Natural killer cell (primary cell): Measurements from ENCODE around the gene C11orf21. TPM values are rescaled to one million over a fixed set of nuclear protein-coding genes. Genes with fewer than 3 reads are reported as not detected.

ENCODE experiments used
- ATAC-seq, 3 donors: fragments of 150-1000 bp in 2 of 3; fragments of 200-7000 bp in 1 of 3; cut with Tn5 transposase; 1 replicate in 1 of 3; 2 replicates in 2 of 3; pipeline ENCODE4 v1.10.0; 2021; ENCODE audit warnings: mild to moderate bottlenecking in 2 of 3, moderate library complexity in 2 of 3
- DNase-seq, 2 donors: peaks; one replicate each; pipeline versions ENCODE4 v3.0.0 to v3.0.0-alpha.2; 2013 to 2021; ENCODE audit warnings: mixed read lengths in 1 of 2
- H3K27ac ChIP-seq: one replicate; pipeline ENCODE4 v1.5.1; 2013; ENCODE audit warnings: mild to moderate bottlenecking, low read length
- H3K27me3 ChIP-seq: one replicate; pipeline ENCODE4 v1.6.1; 2013; ENCODE audit warnings: low read length; ENCODE audit not compliant: control insufficient read depth, insufficient read depth
- H3K36me3 ChIP-seq: one replicate; pipeline ENCODE4 v1.6.1; 2013; ENCODE audit warnings: low read length; ENCODE audit not compliant: control insufficient read depth, insufficient read depth
- H3K4me1 ChIP-seq: one replicate; pipeline ENCODE4 v1.6.1; 2013; ENCODE audit warnings: low read length; ENCODE audit not compliant: control insufficient read depth, insufficient read depth
- H3K4me3 ChIP-seq: one replicate; pipeline ENCODE4 v1.5.1; 2013; ENCODE audit warnings: low read length
- H3K9me3 ChIP-seq: one replicate; pipeline ENCODE4 v1.6.1; 2013; ENCODE audit warnings: low read length; ENCODE audit not compliant: control insufficient read depth, insufficient read depth
- H3K27ac Mint-ChIP-seq, 2 donors: one replicate each; pipeline ENCODE4 v1.8.0; 2022; ENCODE audit warnings: mild to moderate bottlenecking in 2 of 2, mixed read lengths in 2 of 2, moderate library complexity in 1 of 2
- H3K27me3 Mint-ChIP-seq, 2 donors: one replicate each; pipeline ENCODE4 v1.8.0; 2022; ENCODE audit warnings: low read depth in 2 of 2, mixed read lengths in 2 of 2
- H3K36me3 Mint-ChIP-seq: one replicate; pipeline ENCODE4 v1.8.0; 2022; ENCODE audit warnings: mixed read lengths
- H3K4me1 Mint-ChIP-seq, 2 donors: one replicate each; pipeline ENCODE4 v1.8.0; 2022; ENCODE audit warnings: mixed read lengths in 2 of 2
- H3K4me3 Mint-ChIP-seq: one replicate; pipeline ENCODE4 v1.8.0; 2022; ENCODE audit warnings: mild to moderate bottlenecking, moderate library complexity, mixed read lengths
- H3K9me3 Mint-ChIP-seq, 2 donors: one replicate each; pipeline ENCODE4 v1.8.0; 2022; ENCODE audit warnings: mixed read lengths in 2 of 2
- WGBS: methylation state at CpG from one replicate; pipeline ENCODE4 v1.1.7; 2013; ENCODE audit warnings: missing lambda C conversion rate; ENCODE audit not compliant: insufficient coverage; 5-methylcytosine and 5-hydroxymethylcytosine counted together
- intact Hi-C: fragments of 100-400 bp; cut with micrococcal nuclease; formaldehyde crosslinking; loops from one replicate; pipeline ENCODE4 v1.14.2; 2022
- total RNA-seq, 4 donors: library from RNA; stranded (reverse); fragments of 120-200 nt in 1 of 4; gene quantifications; one replicate each; pipeline versions ENCODE4 v1.2.3 to v1.2.4, GENCODE V29; 2013 to 2022
- TF ChIP-seq, protein P1 (sequence below): fragments of 200-600 bp; IDR thresholded peaks from one replicate; pipeline ENCODE4 v1.8.0; 2022; ENCODE audit warnings: antibody characterized with exemption

Gene C11orf21
- total RNA-seq, 3 donors from 2014 or later (not counting 1 experiment from before 2014, with no cell fraction given) = 227 to 325 (median 237) TPM

DNA sequence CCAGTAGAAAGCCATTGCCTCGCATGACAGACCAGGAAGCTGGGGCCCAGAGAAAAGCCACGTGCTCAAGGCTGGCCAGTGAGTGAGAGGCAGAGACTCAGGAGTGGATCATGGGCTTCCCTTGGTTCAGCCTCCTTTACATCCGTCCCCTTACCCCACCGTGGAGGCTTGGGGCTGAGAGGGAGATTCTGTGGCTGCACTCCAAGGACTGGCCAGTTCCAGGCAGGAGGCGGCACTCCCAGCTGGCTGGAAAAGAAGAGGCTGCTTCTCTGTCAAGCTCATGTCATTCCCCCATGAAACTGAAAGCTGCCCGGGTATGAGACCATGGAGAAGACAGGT is 24.7 kb downstream of the C11orf21 start:
- H3K36me3 ChIP-seq = no peaks in the 10 kb centered on the region
- peaks cover 6% of the 10 kb centered on the region for H3K36me3 Mint-ChIP-seq
- H3K27ac ChIP-seq = no peak overlapping the region
- H3K27me3 Mint-ChIP-seq = peaks cover 0 to 5% of the 10 kb centered on the region in 2 donors
- intact Hi-C loops = no loop called here
- H3K4me1 ChIP-seq = no peaks in the 10 kb centered on the region
- H3K4me1 Mint-ChIP-seq = peaks cover 9 to 14% of the 10 kb centered on the region in 2 donors
- no peak overlapping the region for H3K27ac Mint-ChIP-seq
- TF ChIP-seq, protein P1, sequence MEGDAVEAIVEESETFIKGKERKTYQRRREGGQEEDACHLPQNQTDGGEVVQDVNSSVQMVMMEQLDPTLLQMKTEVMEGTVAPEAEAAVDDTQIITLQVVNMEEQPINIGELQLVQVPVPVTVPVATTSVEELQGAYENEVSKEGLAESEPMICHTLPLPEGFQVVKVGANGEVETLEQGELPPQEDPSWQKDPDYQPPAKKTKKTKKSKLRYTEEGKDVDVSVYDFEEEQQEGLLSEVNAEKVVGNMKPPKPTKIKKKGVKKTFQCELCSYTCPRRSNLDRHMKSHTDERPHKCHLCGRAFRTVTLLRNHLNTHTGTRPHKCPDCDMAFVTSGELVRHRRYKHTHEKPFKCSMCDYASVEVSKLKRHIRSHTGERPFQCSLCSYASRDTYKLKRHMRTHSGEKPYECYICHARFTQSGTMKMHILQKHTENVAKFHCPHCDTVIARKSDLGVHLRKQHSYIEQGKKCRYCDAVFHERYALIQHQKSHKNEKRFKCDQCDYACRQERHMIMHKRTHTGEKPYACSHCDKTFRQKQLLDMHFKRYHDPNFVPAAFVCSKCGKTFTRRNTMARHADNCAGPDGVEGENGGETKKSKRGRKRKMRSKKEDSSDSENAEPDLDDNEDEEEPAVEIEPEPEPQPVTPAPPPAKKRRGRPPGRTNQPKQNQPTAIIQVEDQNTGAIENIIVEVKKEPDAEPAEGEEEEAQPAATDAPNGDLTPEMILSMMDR = no peak
- 62% methylated on average over 6 of the region's 6 CpGs for WGBS
- no peak overlapping the region for H3K4me3 ChIP-seq
- H3K27me3 ChIP-seq = no peaks in the 10 kb centered on the region
- ATAC-seq (no peak), DNase-seq (no peak)
- H3K9me3 Mint-ChIP-seq = peaks cover 0 to 6% of the 10 kb centered on the region in 2 donors
- peaks cover 4% of the 10 kb centered on the region for H3K9me3 ChIP-seq
- no peak overlapping the region for H3K4me3 Mint-ChIP-seq

DNA sequence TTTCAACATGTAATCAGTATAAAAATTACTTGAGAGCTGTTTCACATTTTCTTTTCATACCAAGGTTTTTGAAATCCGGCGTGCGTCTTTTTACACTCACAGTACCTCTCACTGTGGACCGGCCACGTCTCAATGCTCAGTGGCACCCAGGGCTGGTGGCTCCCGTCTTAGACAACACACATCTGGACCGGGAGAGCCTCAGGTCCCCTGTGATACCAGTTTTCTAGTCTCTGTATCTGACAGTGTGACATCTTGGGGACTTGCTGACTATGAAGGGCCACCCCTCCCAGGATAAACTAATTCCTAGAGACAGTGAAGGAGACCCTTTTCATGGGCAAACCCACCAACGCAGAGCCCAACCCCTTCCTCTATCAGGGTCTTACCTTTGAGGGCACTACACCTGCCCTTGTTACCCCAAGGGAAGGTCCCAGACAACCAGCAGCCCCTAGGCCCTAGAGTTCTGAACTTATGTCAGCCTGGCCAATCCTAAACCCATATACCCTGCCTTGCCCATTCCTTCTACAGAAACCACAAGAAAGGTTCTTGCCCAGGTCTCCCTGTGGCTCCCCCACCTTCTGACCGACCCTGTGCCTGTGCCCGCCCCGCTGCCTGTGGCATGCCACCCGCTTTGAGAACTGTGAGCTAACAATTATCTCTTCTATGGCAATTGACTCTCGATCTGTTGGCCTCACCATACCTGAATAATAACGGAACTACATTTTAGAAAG is 25.3 kb downstream of the C11orf21 start:
- Histone ChIP-seq H3K4me1 (peaks cover 3% of the 10 kb centered on the region), H3K27ac (no peak overlapping the region), H3K4me3 (no peak overlapping the region), H3K36me3 (no peaks in the 10 kb centered on the region), H3K27me3 (peaks cover under 1% of the 10 kb centered on the region), H3K9me3 (peaks cover 4% of the 10 kb centered on the region)
- Mint-ChIP-seq H3K36me3 (peaks cover 6% of the 10 kb centered on the region), H3K4me1 (peaks cover 9 to 17% of the 10 kb centered on the region in 2 donors), H3K4me3 (no peak overlapping the region), H3K27me3 (peaks cover 0 to 5% of the 10 kb centered on the region in 2 donors), H3K9me3 (peaks cover 0 to 6% of the 10 kb centered on the region in 2 donors), H3K27ac (no peak overlapping the region)
- intact Hi-C loops = no loop called here
- TF ChIP-seq, protein P1 = no peak
- DNase-seq = no peak
- ATAC-seq = no peak
- 84% methylated on average over 14 of the region's 14 CpGs for WGBS

DNA sequence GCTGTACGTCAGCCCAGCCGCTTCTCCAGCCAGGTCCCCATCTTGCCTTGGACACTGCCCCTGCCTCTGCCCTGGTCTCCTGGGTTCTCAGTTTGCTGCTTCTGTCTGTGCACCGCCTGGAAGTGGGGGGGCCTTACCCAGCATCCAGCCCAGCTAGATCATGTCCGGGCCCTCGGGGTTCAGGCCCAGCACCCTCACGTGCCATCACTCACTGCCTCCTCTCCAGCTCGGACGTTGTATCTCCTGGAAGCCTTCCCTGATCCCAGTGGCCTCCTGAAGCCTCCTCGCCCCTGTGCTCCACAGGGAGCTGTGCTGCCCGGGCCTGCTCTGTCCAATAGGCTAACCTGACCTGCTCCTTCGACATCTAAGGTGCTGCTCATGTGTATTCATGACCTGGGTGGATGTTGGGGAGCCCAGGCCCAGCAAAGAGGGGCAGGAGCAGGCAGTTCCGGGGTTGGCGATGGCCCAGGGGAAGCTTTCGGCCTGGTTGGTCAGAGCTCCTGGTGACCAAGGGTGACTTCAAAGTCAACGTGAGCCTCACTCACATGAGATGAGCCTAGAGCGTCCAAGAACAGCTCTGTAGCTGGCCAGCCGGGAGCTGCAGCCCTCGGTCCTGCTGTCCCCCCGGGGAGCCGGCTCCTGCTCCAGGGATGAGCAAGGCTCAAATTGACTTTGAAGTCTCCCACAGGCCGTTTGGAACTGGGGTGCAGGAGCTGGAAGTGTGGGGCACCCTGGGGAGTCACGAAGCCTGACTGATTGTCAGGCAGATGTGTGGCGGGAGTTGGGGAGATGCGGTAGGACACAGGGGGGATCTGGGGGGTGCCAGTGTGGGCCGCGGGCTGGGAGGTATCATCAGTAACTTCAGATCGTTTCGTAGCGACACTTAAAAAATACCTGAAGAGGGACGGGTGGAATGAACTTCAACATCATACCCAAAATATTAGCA is 26.1 kb downstream of the C11orf21 start:
- Mint-ChIP-seq H3K36me3 (peaks cover 6% of the 10 kb centered on the region), H3K27me3 (peaks cover 0 to 5% of the 10 kb centered on the region in 2 donors), H3K27ac (no peak overlapping the region), H3K4me3 (no peak overlapping the region), H3K9me3 (peaks cover 0 to 6% of the 10 kb centered on the region in 2 donors), H3K4me1 (peaks cover 9 to 21% of the 10 kb centered on the region in 2 donors)
- no peak overlapping the region for H3K4me3 ChIP-seq
- H3K27ac ChIP-seq = no peak overlapping the region
- DNase-seq = peak in 1 of 2 donors; percentile 1
- intact Hi-C loops = no loop called here
- H3K4me1 ChIP-seq = peaks cover 11% of the 10 kb centered on the region
- no peaks in the 10 kb centered on the region for H3K9me3 ChIP-seq
- TF ChIP-seq, protein P1 = no peak
- no peaks in the 10 kb centered on the region for H3K36me3 ChIP-seq
- ATAC-seq = no peak
- peaks cover 2% of the 10 kb centered on the region for H3K27me3 ChIP-seq
- 91% methylated on average over 30 of the region's 30 CpGs for WGBS
